ENCODE results near the gene SECTM1. TPM values are rescaled to one million over a fixed set of nuclear protein-coding genes. Genes with fewer than 3 reads are reported as not detected.

Gene SECTM1
- total RNA-seq, 1 experiment from 2014 or later = 10.4 TPM

DNA sequence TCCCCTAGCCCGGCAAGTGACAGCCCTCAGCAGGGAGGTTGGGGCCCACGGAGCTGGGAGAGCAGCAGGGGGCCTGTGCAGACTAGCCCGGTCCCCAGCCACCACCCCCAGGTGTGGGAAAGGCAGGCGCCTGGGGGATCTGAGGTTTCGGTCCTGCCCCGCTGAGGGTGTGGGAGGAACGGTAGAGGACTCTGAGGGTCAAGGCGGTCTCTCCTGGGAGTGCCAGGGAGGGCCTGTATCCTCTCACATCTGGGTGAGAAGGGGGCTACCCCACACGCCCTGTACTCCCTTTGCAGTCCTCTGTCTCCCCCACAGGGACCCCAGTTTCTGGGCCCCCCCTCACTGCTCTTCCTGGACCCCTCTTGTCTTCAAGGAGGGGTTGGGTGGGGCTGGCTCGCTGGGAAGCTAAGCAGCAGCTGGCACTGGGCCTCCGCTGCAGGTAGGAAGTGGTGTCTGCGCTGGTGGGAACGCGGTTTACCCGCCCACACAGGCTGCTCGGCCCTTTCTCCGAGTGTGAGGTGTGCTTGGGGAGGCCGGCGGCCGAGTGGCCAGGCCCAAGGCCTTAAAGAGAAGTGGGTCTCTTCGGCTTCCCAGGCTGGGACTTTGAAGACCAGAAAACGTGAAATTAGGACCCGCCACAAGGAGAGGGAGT lies 31.5 kb downstream of the SECTM1 start:
- H3K27me3 Mint-ChIP-seq (ENCODE audit: unreplicated experiment) = peaks cover 14% of the 10 kb centered on the region
- H3K27ac Mint-ChIP-seq (ENCODE audit: unreplicated experiment) = no peak overlapping the region
- TF ChIP-seq CTCF (IDR thresholded peaks at IDR 0.05; ENCODE audit: unreplicated experiment) = no peak
- CTCF ChIA-PET = interaction anchor here (0.5 to 1.1 kb wide), 2 partner anchors 14 to 111 kb away, joined by 3 read pairs; no protein-coding TSS in a partner anchor
- H3K9me3 Mint-ChIP-seq (ENCODE audit: low read depth, unreplicated experiment) = no peaks in the 10 kb centered on the region
- peaks cover 20% of the 10 kb centered on the region for H3K36me3 Mint-ChIP-seq (ENCODE audit: insufficient read depth, unreplicated experiment)
- intact Hi-C loops (cut with micrococcal nuclease; ENCODE audit: unreplicated experiment) = no loop called here
- peaks cover 38% of the 10 kb centered on the region for H3K4me1 Mint-ChIP-seq (ENCODE audit: low read depth, unreplicated experiment)
- DNase-seq = no peak
- no TSS peak for BruUV-seq (replicated peaks)
- H3K4me3 Mint-ChIP-seq (ENCODE audit: low read depth, unreplicated experiment) = no peak overlapping the region

- DNase-seq = no peak
- peaks cover 8% of the 10 kb centered on the region for H3K27me3 Mint-ChIP-seq (ENCODE audit: unreplicated experiment)
- H3K4me3 Mint-ChIP-seq (ENCODE audit: low read depth, unreplicated experiment) = no peak overlapping the region
- peaks cover 44% of the 10 kb centered on the region for H3K4me1 Mint-ChIP-seq (ENCODE audit: low read depth, unreplicated experiment)
- BruUV-seq (replicated peaks) = no TSS peak
- no peaks in the 10 kb centered on the region for H3K9me3 Mint-ChIP-seq (ENCODE audit: low read depth, unreplicated experiment)
- H3K27ac Mint-ChIP-seq (ENCODE audit: unreplicated experiment) = no peak overlapping the region
- CTCF ChIA-PET = interaction anchor here (1.1 to 1.2 kb wide), 3 partner anchors 8 to 20 kb away, joined by 3 to 4 read pairs (median 3); no protein-coding TSS in a partner anchor
- peaks cover 27% of the 10 kb centered on the region for H3K36me3 Mint-ChIP-seq (ENCODE audit: insufficient read depth, unreplicated experiment)
- intact Hi-C loops (cut with micrococcal nuclease; ENCODE audit: unreplicated experiment) = no loop called here
- no peak for TF ChIP-seq CTCF (IDR thresholded peaks at IDR 0.05; ENCODE audit: unreplicated experiment)
Observed at GRCh38 chr17:82301300-82301915, 32.2 kb downstream of the SECTM1 start.

GRCh38 chr17:82300707-82301270 lies 32.8 kb downstream of the SECTM1 start:
- H3K4me3 Mint-ChIP-seq (ENCODE audit: low read depth, unreplicated experiment) = no peak overlapping the region
- intact Hi-C loops (cut with micrococcal nuclease; ENCODE audit: unreplicated experiment) = no loop called here
- peak; percentile 80 for DNase-seq
- peaks cover 7% of the 10 kb centered on the region for H3K27me3 Mint-ChIP-seq (ENCODE audit: unreplicated experiment)
- no peaks in the 10 kb centered on the region for H3K9me3 Mint-ChIP-seq (ENCODE audit: low read depth, unreplicated experiment)
- H3K27ac Mint-ChIP-seq (ENCODE audit: unreplicated experiment) = no peak overlapping the region
- H3K4me1 Mint-ChIP-seq (ENCODE audit: low read depth, unreplicated experiment) = peaks cover 45% of the 10 kb centered on the region
- peaks cover 33% of the 10 kb centered on the region for H3K36me3 Mint-ChIP-seq (ENCODE audit: insufficient read depth, unreplicated experiment)
- no TSS peak for BruUV-seq (replicated peaks)
- peak; percentile 73 for TF ChIP-seq CTCF (IDR thresholded peaks at IDR 0.05; ENCODE audit: unreplicated experiment)
- CTCF ChIA-PET = interaction anchor here (1.1 to 1.2 kb wide), 3 partner anchors 8 to 19 kb away, joined by 3 to 4 read pairs (median 3); no protein-coding TSS in a partner anchor

DNA sequence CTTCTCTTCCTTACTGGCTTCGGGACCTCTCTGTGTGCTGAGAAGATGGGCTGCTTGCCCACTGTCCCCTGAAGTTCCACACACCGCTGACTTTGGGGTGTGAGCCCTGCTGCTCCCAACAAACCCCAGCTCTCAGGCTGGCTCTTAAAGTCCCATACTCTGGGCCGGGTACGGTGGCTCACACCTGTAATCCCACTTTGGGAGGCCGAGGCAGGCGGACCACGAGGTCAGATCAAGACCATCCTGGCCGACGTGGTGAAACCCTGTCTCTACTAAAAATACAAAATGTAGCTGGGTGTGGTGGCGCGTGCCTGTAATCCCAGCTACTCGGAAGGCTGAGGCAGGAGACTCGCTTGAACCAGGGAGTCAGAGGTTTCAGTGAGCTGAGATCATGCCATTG lies 33.3 kb downstream of the SECTM1 start:
- H3K4me3 Mint-ChIP-seq (ENCODE audit: low read depth, unreplicated experiment) = peak overlapping the region; percentile 26
- H3K36me3 Mint-ChIP-seq (ENCODE audit: insufficient read depth, unreplicated experiment) = peaks cover 36% of the 10 kb centered on the region
- DNase-seq = no peak
- CTCF ChIA-PET = interaction anchor here (1.2 kb wide), 2 partner anchors 9 to 18 kb away, joined by 3 to 4 read pairs; no protein-coding TSS in a partner anchor
- H3K9me3 Mint-ChIP-seq (ENCODE audit: low read depth, unreplicated experiment) = no peaks in the 10 kb centered on the region
- BruUV-seq (replicated peaks) = no TSS peak
- no peak for TF ChIP-seq CTCF (IDR thresholded peaks at IDR 0.05; ENCODE audit: unreplicated experiment)
- H3K4me1 Mint-ChIP-seq (ENCODE audit: low read depth, unreplicated experiment) = peaks cover 51% of the 10 kb centered on the region
- intact Hi-C loops (cut with micrococcal nuclease; ENCODE audit: unreplicated experiment) = no loop called here
- H3K27ac Mint-ChIP-seq (ENCODE audit: unreplicated experiment) = peak overlapping the region; percentile 45
- H3K27me3 Mint-ChIP-seq (ENCODE audit: unreplicated experiment) = peaks cover 7% of the 10 kb centered on the region

Data from Calu3 (cell line).